Effector memory CD4-positive, alpha-beta T cell (primary cell): ENCODE measurements around the gene CLDN11.

Experiments
- DNase-seq, 3 donors: peaks; one replicate each; pipeline ENCODE4 v3.0.0-alpha.2; 2020
- H3K27ac ChIP-seq: 2 replicates; pipeline ENCODE4 v1.7.0; 2013; ENCODE audit warnings: mild to moderate bottlenecking, low read length, moderate library complexity; ENCODE audit not compliant: insufficient read depth, poor library complexity, severe bottlenecking
- H3K27me3 ChIP-seq: replicated peaks from 2 replicates; pipeline ENCODE4 v1.7.0; 2013; ENCODE audit warnings: mild to moderate bottlenecking, low read length; ENCODE audit not compliant: insufficient read depth, control insufficient read depth, poor library complexity, severe bottlenecking
- H3K36me3 ChIP-seq: 2 replicates; pipeline ENCODE4 v1.7.0; 2013; ENCODE audit warnings: mild to moderate bottlenecking, low read length, moderate library complexity; ENCODE audit not compliant: control insufficient read depth, insufficient read depth
- H3K4me1 ChIP-seq: 2 replicates; pipeline ENCODE4 v1.7.0; 2013; ENCODE audit warnings: low read length, mild to moderate bottlenecking; ENCODE audit not compliant: control insufficient read depth, insufficient read depth, poor library complexity, severe bottlenecking
- H3K4me3 ChIP-seq: 2 replicates; pipeline ENCODE4 v1.7.0; 2013; ENCODE audit warnings: low read length, low read depth, mild to moderate bottlenecking; ENCODE audit not compliant: insufficient read depth, poor library complexity, severe bottlenecking
- H3K9me3 ChIP-seq: 2 replicates; pipeline ENCODE4 v1.7.0; 2013; ENCODE audit warnings: mild to moderate bottlenecking, low read length, moderate library complexity; ENCODE audit not compliant: control insufficient read depth

CLDN11 gene

GRCh38 chr3:170440344-170440743, 21.7 kb downstream of the CLDN11 start:
- no peak overlapping the region for H3K4me3 ChIP-seq
- no peak for DNase-seq
- no peak overlapping the region for H3K27ac ChIP-seq
- no peaks in the 10 kb centered on the region for H3K36me3 ChIP-seq
- no peaks in the 10 kb centered on the region for H3K4me1 ChIP-seq
- H3K9me3 ChIP-seq: no peaks in the 10 kb centered on the region
- H3K27me3 ChIP-seq: no peaks in the 10 kb centered on the region

- H3K27ac ChIP-seq: no peak overlapping the region
- H3K4me1 ChIP-seq: no peaks in the 10 kb centered on the region
Observed at GRCh38 chr3:170441412-170441811, 22.7 kb downstream of the CLDN11 start.

GRCh38 chr3:170442947-170443346, 24.3 kb downstream of the CLDN11 start:
- Histone ChIP-seq H3K9me3 (no peaks in the 10 kb centered on the region), H3K27ac (no peak overlapping the region), H3K27me3 (no peaks in the 10 kb centered on the region), H3K4me3 (no peak overlapping the region), H3K4me1 (no peaks in the 10 kb centered on the region), H3K36me3 (no peaks in the 10 kb centered on the region)
- DNase-seq: no peak

More at GRCh38 chr3:170441412-170441811, 22.7 kb downstream of the CLDN11 start:
- no peak for DNase-seq
- no peaks in the 10 kb centered on the region for H3K27me3 ChIP-seq
- H3K9me3 ChIP-seq: no peaks in the 10 kb centered on the region
- no peaks in the 10 kb centered on the region for H3K36me3 ChIP-seq
- no peak overlapping the region for H3K4me3 ChIP-seq

- H3K27ac ChIP-seq: no peak overlapping the region
- DNase-seq: no peak
- H3K9me3 ChIP-seq: no peaks in the 10 kb centered on the region
- no peaks in the 10 kb centered on the region for H3K27me3 ChIP-seq
- H3K36me3 ChIP-seq: no peaks in the 10 kb centered on the region
- H3K4me1 ChIP-seq: no peaks in the 10 kb centered on the region
- H3K4me3 ChIP-seq: no peak overlapping the region
Observed at GRCh38 chr3:170443457-170443856, 24.8 kb downstream of the CLDN11 start.

GRCh38 chr3:170448584-170448983, 29.9 kb downstream of the CLDN11 start:
- Histone ChIP-seq H3K36me3 (no peaks in the 10 kb centered on the region), H3K4me3 (no peak overlapping the region), H3K27ac (no peak overlapping the region), H3K9me3 (no peaks in the 10 kb centered on the region), H3K27me3 (no peaks in the 10 kb centered on the region), H3K4me1 (no peaks in the 10 kb centered on the region)
- DNase-seq: no peak

- no peak for DNase-seq
- Histone ChIP-seq H3K9me3 (no peaks in the 10 kb centered on the region), H3K36me3 (no peaks in the 10 kb centered on the region), H3K27ac (no peak overlapping the region), H3K4me3 (no peak overlapping the region), H3K27me3 (no peaks in the 10 kb centered on the region), H3K4me1 (no peaks in the 10 kb centered on the region)
Observed at GRCh38 chr3:170450039-170450438, 31.4 kb downstream of the CLDN11 start.

GRCh38 chr3:170454509-170454908, 35.8 kb downstream of the CLDN11 start:
- Histone ChIP-seq H3K27me3 (no peaks in the 10 kb centered on the region), H3K9me3 (no peaks in the 10 kb centered on the region), H3K4me1 (no peaks in the 10 kb centered on the region), H3K36me3 (no peaks in the 10 kb centered on the region), H3K27ac (no peak overlapping the region), H3K4me3 (no peak overlapping the region)
- no peak for DNase-seq

GRCh38 chr3:170458285-170458684, 39.6 kb downstream of the CLDN11 start:
- H3K9me3 ChIP-seq: no peaks in the 10 kb centered on the region
- H3K4me3 ChIP-seq: no peak overlapping the region
- H3K4me1 ChIP-seq: no peaks in the 10 kb centered on the region
- H3K27me3 ChIP-seq: no peaks in the 10 kb centered on the region
- H3K27ac ChIP-seq: no peak overlapping the region
- DNase-seq: no peak
- no peaks in the 10 kb centered on the region for H3K36me3 ChIP-seq

- no peak overlapping the region for H3K27ac ChIP-seq
Observed at GRCh38 chr3:170463011-170463410, 44.3 kb downstream of the CLDN11 start.

GRCh38 chr3:170465955-170466354, 47.3 kb downstream of the CLDN11 start:
- no peaks in the 10 kb centered on the region for H3K4me1 ChIP-seq
- no peaks in the 10 kb centered on the region for H3K9me3 ChIP-seq
- H3K4me3 ChIP-seq: no peak overlapping the region
- no peak for DNase-seq
- no peaks in the 10 kb centered on the region for H3K36me3 ChIP-seq
- H3K27ac ChIP-seq: no peak overlapping the region
- peaks cover 2% of the 10 kb centered on the region for H3K27me3 ChIP-seq

More at GRCh38 chr3:170463011-170463410, 44.3 kb downstream of the CLDN11 start:
- no peak overlapping the region for H3K4me3 ChIP-seq
- no peak for DNase-seq
- no peaks in the 10 kb centered on the region for H3K4me1 ChIP-seq
- H3K36me3 ChIP-seq: no peaks in the 10 kb centered on the region
- peaks cover 2% of the 10 kb centered on the region for H3K27me3 ChIP-seq
- no peaks in the 10 kb centered on the region for H3K9me3 ChIP-seq

GRCh38 chr3:170467007-170467406, 48.3 kb downstream of the CLDN11 start:
- DNase-seq: no peak
- Histone ChIP-seq H3K27ac (no peak overlapping the region), H3K4me1 (no peaks in the 10 kb centered on the region), H3K36me3 (no peaks in the 10 kb centered on the region), H3K27me3 (peaks cover 2% of the 10 kb centered on the region), H3K4me3 (no peak overlapping the region), H3K9me3 (no peaks in the 10 kb centered on the region)
